ENCODE data around the gene DLG2. TPM values are rescaled to one million over a fixed set of nuclear protein-coding genes. Genes with fewer than 3 reads are reported as not detected.

DLG2 gene
- total and polyA plus RNA-seq, 2 of the 8 experiments (the other 6 are each of a cell fraction or from before 2014, with no cell fraction given), result 1.7 to 14.3 TPM

DNA sequence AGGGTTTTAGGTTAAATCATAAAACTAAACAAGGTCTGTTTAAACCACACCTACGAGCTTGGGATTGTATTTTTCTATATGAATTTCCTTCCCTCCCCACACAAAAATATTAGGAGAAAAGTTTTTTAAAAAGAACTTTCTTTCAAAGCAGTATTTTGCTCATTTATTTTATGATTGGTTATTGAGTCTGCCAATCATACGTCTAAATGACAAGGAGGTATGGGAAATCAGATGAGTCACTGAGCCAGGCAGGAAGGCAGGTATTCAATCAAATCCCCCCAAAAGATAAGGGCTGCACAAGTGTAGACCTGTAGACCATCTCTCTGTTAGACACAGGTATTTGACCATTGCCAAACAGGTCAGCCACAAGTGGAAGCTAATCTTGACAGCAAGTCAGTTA lies 1900.8 kb downstream of the DLG2 start (continued):
- TF ChIP-seq RBBP5 (IDR thresholded peaks at IDR 0.05; ENCODE audit: borderline replicate concordance, low read depth, low read length) (no peak), TAF7 (optimal IDR thresholded peaks at IDR 0.05; ENCODE audit: borderline replicate concordance, low read depth, low read length) (no peak)
